Measurements from ENCODE around the gene PPFIA3. TPM values are rescaled to one million over a fixed set of nuclear protein-coding genes. Genes with fewer than 3 reads are reported as not detected.

PPFIA3 gene
- total RNA-seq, 1 experiment from 2014 or later: 28.1 TPM

- RAD21 ChIA-PET (ENCODE audit: low non-redundant PET in 1 of 2, low total read pairs in 2 of 2, uncharacterized antibody in 2 of 2, unreplicated experiment in 2 of 2): no interaction called here
- no peak overlapping the region for H3K4me2 ChIP-seq (ENCODE audit: low read length)
- no peaks in the 10 kb centered on the region for H3K4me1 ChIP-seq (ENCODE audit: control insufficient read depth in 1 of 2, insufficient read depth in 2 of 2, low read length in 2 of 2)
- ATAC-seq (no peak), DNase-seq (ENCODE audit: low read depth, low spot score) (no peak)
- CTCF ChIA-PET: interaction anchor here (1.3 to 1.4 kb wide), 2 partner anchors 10 to 104 kb away, joined by 5 read pairs; partner anchors contain the start of gene LIN7B
- no peak overlapping the region for H3K9ac ChIP-seq (ENCODE audit: low read length)
- intact Hi-C loops (cut with micrococcal nuclease): no loop called here
- H3K27ac ChIP-seq (ENCODE audit: low read depth, low read length): no peak overlapping the region
- no peak for TF ChIP-seq CEBPB (IDR thresholded peaks at IDR 0.05; ENCODE audit: low read depth)
- TF ChIP-seq ATF3 (IDR thresholded peaks at IDR 0.05): no peak
- TF ChIP-seq EZH2phosphoT487 (IDR thresholded peaks at IDR 0.05; ENCODE audit: borderline replicate concordance): no peak
- TF ChIP-seq JUND (IDR thresholded peaks at IDR 0.05): no peak
- TF ChIP-seq SRF (IDR thresholded peaks at IDR 0.05; ENCODE audit: low read depth): no peak
- no peak for TF ChIP-seq ZNF274 (IDR thresholded peaks at IDR 0.05; ENCODE audit: low read depth, low read length)
- TF ChIP-seq REST (IDR thresholded peaks at IDR 0.05; ENCODE audit: low read depth): no peak
- no peak for TF ChIP-seq ZBTB33 (IDR thresholded peaks at IDR 0.05; ENCODE audit: extremely low read depth, insufficient replicate concordance, low read length)
- TF ChIP-seq EGR1 (IDR thresholded peaks at IDR 0.05; ENCODE audit: low read depth): no peak
- TF ChIP-seq MAX (IDR thresholded peaks at IDR 0.05): no peak
- TF ChIP-seq FOSL1 (IDR thresholded peaks at IDR 0.05; ENCODE audit: low read depth): no peak
- no peak for TF ChIP-seq SP1 (IDR thresholded peaks at IDR 0.05; ENCODE audit: low read depth)
- no peak for TF ChIP-seq CTCF (IDR thresholded peaks at IDR 0.05 in 2 of 3, conservative IDR thresholded peaks at IDR 0.05 in 1 of 3; ENCODE audit: borderline replicate concordance in 1 of 3, insufficient read depth in 1 of 3, low read depth in 2 of 3, low read length in 2 of 3)
- peaks cover 56% of the 10 kb centered on the region for H3K79me2 ChIP-seq (ENCODE audit: insufficient read depth, low read length)
- no peaks in the 10 kb centered on the region for H3K9me3 ChIP-seq (ENCODE audit: control insufficient read depth in 1 of 2, insufficient read depth in 1 of 2, low read depth in 1 of 2, low read length in 2 of 2)
- H3K4me3 ChIP-seq (replicated peaks in 1 of 2; ENCODE audit: low read depth in 1 of 2, low read length in 2 of 2): no peak overlapping the region
- no peaks in the 10 kb centered on the region for H3K9me2 ChIP-seq (ENCODE audit: insufficient read depth)
- no peaks in the 10 kb centered on the region for H3K27me3 ChIP-seq (ENCODE audit: insufficient read depth, low read length)
- H4K20me1 ChIP-seq (ENCODE audit: insufficient read depth): no peaks in the 10 kb centered on the region
- BruUV-seq (replicated peaks): no TSS peak
- POLR2A ChIA-PET: no interaction called here
- no peak overlapping the region for H2AFZ ChIP-seq (ENCODE audit: low read depth, low read length, poor library complexity, severe bottlenecking)
- peaks cover 70 to 81% of the 10 kb centered on the region in 2 experiments for H3K36me3 ChIP-seq (ENCODE audit: control insufficient read depth in 1 of 2, insufficient read depth in 2 of 2, low read length in 2 of 2)
Measured at GRCh38 chr19:49104229-49104864, 15.0 kb upstream of the PPFIA3 start.
